Renal cortical epithelial cell (primary cell): ENCODE results near the gene FRAT2. TPM values are rescaled to one million over a fixed set of nuclear protein-coding genes. Genes with fewer than 3 reads are reported as not detected.
"Not testable (repeated sequence)": the region's sequence is repeated elsewhere in the genome, so short reads cannot be mapped to it uniquely, and the experiment has no call there.

Source experiments
- DNase-seq: peaks from one replicate; pipeline ENCODE4 v3.0.0-alpha.2; 2011; ENCODE audit warnings: low read depth
- total RNA-seq: library from RNA; depleted of rRNA; stranded (reverse); fragments of >200 nt; gene quantifications from 2 replicates; pipeline ENCODE4 v1.2.3, GENCODE V29; 2014

Gene FRAT2
- total RNA-seq, 1 donor from 2014 or later, result 15.0 TPM

- no peak for DNase-seq
Measured at GRCh38 chr10:97291357-97292096, 43.0 kb downstream of the FRAT2 start.

DNA sequence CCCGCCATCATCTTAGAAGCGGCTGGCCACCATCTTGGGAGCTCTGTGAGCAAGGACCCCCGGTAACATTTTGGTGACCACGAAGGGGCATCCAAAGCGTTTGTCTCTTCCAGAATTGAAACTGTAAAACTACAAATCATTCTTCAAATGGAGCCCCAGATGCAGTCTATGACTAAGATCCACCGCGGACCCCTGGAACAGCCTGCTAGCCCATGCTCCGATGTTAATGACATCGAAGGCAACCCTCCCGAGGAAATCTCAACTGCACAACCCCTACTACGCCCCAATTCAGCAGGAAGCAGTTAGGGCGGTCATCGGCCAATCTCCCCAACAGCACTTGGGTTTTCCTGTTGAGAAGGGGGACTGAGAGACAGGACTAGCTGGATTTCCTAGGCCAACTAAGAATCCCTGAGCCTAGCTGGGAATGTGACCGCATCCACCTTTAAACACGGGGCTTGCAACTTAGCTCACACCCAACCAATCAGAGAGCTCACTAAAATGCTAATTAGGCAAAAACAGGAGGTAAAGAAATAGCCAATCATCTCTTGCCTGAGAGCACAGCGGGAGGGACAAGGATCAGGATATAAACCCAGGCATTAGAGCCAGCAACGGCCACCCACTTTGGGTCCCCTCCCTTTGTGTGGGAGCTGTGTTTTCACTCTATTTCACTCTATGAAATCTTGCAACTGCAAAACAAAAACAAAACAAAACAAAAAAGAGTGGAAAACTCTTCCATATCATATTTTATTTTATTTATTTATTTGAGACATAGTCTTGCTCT, 43.8 kb downstream of the FRAT2 start:
- DNase-seq, result not testable (repeated sequence)

DNA sequence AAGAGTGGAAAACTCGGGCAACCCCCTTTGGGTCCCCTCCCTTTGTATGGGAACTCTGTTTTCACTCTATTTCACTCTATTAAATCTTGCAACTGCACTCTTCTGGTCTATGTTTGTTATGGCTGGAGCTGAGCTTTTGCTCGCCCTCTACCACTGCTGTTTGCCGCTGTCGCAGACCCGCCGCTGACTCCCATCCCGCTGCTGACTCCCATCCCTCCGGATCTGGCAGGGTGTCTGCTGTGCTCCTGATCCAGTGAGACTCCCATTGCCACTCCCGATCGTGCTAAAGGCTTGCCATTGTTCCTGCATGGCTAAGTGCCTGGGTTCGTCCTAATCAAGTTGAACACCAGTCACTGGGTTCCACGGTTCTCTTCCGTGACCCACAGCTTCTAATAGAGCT, 44.5 kb downstream of the FRAT2 start:
- DNase-seq, result not testable (repeated sequence)

Other genes starting within 250 kb of the FRAT2 start
- under 0.01 TPM in 1 of 2 replicates, not detected in the other for gene SLIT1, start 148.8 kb downstream of the FRAT2 start, total RNA-seq
- gene ARHGAP19, start 42.1 kb downstream of the FRAT2 start, total RNA-seq, result 3.2 and 3.6 TPM in 2 replicates
- gene FRAT1, start 15.5 kb downstream of the FRAT2 start, total RNA-seq, result 0.52 and 3.5 TPM in 2 replicates
- 22.6 and 29.2 TPM in 2 replicates for gene RRP12, start 66.6 kb upstream of the FRAT2 start, total RNA-seq
- gene PGAM1, start 91.5 kb upstream of the FRAT2 start, total RNA-seq, result 433 and 552 TPM in 2 replicates
- 26.5 and 35.3 TPM in 2 replicates for gene EXOSC1, start 111.3 kb upstream of the FRAT2 start, total RNA-seq
- gene ZDHHC16, start 111.4 kb upstream of the FRAT2 start, total RNA-seq, result 30.2 and 39.2 TPM in 2 replicates
- gene MMS19, start 163.7 kb upstream of the FRAT2 start, total RNA-seq, result 67.9 and 95.0 TPM in 2 replicates
- 21.5 and 27.9 TPM in 2 replicates for gene UBTD1, start 164.2 kb upstream of the FRAT2 start, total RNA-seq
- 31.3 and 35.9 TPM in 2 replicates for gene ANKRD2, start 238.1 kb upstream of the FRAT2 start, total RNA-seq
- 72.3 and 121 TPM in 2 replicates for gene HOGA1, start 249.7 kb upstream of the FRAT2 start, total RNA-seq